TTC549 (cell line): Measurements from ENCODE around the gene IQCF5.
"Not testable (repeated sequence)": the region's sequence is repeated elsewhere in the genome, so short reads cannot be mapped to it uniquely, and the experiment has no call there.

Experiments used
- FAIRE-seq: peaks from 2 replicates; lab custom pipeline; 2012; peaks lifted over from hg19 to GRCh38; lab: Jason Lieb, UNC

Gene IQCF5

DNA sequence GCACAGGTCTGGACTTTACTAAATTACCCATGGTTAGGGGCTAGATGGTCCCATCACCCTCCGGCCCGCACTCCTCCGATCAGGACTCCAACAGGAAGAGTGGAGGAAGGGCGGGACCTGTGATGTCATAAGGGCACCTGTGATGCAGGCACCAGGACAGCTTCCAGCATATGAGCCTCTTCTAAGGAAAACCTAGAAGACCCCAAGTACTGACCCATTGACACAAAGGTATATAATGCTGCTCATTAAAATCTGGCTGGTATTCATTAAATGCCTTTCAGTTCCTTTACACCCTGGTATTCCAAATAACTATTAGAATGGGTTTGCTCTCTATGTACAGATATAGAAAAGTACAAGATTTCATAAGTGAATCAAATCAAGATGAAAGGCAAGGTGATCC lies at the start of gene IQCF5:
Gene IQCF5, minus strand, starts transcription at position 101 of the 400 bp plus-strand sequence. Its CDS starts 70 bp downstream, at position 31.
- no peak for FAIRE-seq

DNA sequence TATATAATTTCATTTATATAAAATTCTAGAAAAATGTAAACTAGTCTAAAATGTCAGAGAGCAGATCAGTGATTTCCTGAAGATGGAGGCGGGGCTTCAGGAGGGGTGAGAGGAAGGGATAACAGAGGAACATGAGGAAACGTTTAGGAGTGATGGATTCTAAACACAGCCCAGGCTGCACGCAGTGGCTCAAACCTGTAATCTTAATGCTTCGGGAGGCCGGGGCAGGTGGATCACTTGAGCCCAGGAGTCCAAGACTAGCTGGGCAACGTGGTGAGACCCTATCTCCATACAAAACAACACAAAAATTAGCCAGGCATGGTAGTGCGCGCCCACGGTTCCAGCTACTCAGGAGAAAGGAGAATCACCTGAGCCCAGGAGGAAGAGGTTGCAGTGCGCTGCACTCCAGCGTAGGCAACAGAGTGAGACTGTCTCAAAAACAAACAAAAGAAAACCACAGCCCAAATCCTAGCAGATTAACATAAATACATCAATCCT lies 45.7 kb upstream of the IQCF5 start:
- no peak for FAIRE-seq

DNA sequence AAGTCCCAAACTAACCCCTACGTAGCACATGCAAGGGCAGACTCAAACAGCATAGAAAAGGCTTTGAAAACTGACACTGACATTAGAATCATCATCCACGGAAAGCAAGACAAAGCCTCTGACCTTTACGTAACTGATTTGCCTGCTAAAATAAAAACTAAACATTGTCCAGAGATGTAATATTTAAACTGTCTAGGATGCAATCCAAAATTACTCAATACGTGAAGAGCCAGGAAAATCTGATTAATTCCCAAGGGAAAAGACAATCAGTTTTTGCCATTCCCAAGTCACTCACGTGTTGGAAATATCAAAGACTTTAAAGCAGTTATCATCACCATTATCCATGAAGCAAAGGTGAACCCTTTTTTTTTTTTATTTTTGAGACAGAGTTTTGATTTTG lies 41.0 kb upstream of the IQCF5 start:
- FAIRE-seq: no peak

DNA sequence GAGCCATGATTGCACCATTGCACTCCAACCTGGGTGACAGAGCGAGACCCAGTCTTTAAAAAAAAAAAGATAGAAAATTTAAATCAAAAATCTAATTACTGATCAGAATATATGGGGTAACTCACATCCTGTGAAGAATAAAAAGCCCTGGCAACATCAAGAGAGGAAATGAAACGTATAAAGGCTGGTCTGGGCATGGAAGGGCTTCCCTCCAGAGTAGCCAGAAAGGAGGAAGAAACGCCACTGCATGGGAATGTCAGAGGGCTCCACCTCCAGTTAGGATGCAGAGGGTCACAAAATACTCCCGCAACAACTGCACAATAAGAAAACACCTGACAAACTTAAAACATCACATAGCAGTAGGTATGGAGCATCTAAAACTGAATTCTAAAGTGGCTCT lies 32.6 kb upstream of the IQCF5 start:
- FAIRE-seq: no peak

DNA sequence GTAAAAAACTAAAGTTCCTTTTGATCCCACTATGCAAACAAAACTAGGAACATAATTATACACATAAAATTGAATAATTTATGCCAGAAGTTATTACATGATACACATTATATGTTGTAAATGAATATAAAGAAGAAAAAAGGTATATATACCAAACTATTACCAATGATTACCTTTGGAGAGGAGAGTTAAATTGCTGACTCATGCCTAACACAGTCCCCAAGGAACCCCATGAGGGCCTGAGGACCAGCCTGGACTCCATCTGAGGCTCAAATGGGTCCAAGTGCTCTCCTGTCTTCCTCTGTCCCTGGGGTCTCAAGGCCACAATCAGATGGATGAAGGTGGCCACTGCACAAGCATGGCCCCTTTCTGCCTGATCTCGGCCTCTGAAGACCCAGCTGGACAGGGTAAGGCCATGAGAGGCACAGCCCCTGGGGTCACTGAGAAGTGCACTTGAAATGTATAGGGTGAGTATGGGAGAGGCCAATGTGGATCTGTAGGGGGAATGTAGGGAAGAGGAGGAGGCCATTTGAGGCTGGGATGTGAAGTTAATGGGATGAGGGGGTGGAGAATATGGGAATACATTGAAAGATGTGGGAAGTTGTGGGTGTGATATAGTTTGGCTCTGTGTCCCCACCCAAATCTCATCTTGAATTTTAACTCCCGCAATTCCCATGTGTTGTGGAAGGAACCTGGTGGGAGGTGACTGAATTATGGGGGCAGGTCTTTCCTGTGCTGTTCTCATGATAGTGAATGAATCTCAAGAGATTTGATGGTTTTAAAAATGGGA lies 28.8 kb upstream of the IQCF5 start:
- FAIRE-seq: no peak

DNA sequence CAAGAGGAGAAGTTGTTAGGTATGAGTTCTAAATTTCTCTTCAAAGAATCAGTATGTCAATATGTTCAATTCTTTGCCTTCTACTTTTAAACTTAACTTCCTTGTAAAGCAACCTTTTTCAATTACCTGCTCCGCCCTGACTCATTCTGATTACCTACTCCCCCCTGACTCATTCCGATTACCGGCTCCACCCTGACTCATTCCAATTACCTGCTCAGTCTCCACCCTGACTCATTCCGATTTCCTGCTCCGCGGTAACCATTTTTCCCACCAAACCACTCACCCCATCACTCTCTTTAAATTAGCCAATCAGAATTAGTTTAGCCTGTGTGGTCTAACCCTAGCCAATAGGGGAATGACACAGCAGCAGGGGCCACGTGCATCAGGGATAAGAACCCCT lies 27.0 kb upstream of the IQCF5 start:
- FAIRE-seq: not testable (repeated sequence)

DNA sequence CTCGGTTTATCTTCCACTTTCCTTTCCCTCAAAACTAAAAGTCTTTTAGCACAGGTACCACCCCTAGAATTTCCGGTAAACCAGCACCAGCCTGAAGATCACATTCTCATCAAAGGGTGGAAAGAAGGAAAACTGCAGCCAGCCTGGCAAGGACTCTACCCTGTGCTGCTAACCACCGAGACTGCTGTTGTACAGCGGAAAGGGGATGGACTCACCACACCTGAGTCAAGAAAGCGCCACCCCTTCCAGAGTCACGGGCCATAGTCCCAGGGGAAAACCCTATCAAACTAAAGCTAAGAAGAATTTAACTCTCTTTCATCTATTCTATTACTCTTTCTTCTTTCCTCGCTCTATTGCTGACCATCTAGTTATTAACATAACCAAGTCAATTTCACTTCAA lies 24.6 kb upstream of the IQCF5 start:
- not testable (repeated sequence) for FAIRE-seq

DNA sequence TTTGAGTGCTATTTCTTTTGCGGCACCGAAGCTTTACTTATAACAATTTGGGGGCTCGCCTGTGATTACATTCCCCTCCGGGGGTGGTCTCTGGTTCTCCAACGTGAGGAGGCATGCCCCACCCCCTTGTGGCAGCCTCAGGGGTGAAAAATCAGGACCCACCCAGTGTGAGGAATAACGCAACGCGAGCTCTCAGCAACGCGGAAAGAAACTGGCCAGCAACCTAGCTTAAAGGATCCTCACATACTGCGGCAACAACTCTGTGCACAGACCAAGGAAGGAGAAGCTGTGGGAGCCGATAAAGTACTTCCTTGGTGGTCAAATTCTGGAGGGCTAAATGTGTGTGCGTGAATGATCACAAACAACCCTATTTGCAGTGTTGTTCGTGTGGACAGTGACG lies 22.0 kb upstream of the IQCF5 start:
- no peak for FAIRE-seq

DNA sequence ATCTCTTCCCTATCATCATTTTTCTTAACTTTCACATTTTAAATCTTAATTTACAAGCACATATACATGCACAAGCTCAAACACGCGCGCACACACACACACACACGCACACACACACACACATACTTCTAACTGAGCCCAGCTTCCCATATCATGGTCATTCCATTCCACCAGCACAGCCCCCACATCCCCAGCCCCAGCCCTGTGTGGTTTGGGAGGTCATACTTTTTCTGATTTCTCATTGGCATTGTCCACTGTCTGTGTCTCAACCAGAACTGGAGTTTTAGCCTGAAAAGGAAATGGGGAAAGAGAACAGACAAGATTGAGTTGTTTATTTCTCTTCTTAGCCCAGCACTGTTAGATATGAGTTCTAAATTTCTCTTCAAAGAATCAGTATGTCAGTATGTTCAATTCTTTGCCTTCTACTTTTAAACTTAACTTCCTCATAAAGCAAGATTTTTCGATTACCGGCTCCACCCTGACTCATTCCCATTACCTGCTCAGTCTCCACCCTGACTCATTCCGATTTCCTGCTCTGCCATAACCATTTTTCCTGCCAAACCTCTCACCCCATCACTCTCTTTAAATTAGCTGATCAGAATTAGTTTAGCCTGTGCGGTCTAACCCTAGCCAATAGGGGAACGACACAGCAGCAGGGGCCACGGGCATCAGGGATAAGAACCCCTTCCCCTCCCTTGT lies 21.4 kb upstream of the IQCF5 start:
- FAIRE-seq: no peak

DNA sequence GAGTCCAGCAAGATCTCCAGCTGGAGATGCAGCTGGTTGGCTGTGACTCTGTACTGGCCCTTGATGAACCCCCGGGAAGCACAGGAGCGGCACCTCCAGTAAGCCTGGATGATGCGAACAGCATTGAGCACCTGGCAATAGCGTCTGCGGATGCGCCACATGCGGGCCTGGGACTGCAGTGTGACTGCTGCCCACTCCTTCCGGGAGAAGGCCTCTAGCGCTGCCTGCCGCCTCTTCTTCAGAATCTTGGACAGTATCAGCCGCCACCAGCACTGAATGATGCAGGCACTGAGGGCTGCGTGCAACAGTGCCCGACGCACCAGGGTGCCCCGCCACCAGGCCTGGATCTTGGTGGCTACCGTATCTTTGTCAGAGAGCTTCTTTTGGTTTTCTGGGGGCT lies 19.5 kb upstream of the IQCF5 start:
- no peak for FAIRE-seq

DNA sequence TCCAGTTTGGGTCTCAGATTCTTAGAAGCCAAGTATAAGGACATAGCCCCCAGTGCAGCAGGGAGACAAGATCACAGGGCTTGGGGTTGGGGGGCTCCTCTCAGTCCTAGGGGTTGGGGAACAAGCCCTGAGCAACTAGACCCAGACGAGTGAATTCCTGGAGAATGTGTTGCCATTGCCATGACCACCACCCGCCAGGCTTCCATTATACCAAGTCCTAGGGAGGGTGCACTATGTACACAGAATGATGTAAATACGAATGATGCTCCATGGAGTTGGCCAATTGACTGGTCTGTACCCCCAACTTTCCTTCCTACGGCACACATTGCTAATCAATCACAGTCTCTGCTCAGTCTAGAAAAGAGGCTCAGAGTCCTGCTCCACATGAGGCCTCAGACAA lies 19.0 kb upstream of the IQCF5 start:
- no peak for FAIRE-seq

DNA sequence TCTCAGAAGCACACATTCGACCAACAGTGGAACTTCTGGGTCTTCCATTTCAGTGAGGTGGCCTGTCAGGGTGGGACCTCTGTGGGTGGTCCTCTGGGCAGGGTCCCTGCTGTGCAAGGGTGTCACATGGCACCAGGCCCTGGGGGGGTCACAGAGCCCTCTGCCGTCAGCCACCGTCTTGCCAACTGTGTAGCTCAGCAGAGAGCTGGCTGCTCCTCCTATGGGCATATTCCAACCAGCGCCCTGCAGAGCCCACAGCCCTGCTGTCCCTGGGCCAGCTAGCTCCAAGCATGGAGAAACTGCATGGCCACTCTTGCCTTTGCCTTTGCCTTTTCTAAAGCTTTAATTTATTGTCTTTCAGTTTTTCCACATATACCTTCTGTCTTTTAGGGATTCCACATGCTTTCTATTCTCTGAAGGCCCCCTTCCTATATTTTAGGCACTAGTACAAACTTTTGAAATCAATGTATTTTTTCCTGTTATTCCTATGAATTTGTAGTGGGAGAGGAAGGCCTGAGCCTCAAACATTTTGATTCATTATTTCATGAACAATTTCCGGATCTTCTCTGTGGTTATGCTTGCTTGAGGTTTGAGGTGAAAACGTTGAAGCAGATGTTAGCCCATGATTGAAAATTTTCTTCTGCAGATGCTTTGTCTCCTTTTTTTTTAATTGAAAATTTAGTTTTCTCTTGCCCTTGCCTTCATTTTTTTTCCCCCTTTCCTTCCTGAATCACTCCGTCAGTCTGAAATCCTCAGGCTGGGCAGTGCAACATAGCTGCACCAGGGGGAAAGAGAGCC lies 16.0 kb upstream of the IQCF5 start:
- FAIRE-seq: no peak

DNA sequence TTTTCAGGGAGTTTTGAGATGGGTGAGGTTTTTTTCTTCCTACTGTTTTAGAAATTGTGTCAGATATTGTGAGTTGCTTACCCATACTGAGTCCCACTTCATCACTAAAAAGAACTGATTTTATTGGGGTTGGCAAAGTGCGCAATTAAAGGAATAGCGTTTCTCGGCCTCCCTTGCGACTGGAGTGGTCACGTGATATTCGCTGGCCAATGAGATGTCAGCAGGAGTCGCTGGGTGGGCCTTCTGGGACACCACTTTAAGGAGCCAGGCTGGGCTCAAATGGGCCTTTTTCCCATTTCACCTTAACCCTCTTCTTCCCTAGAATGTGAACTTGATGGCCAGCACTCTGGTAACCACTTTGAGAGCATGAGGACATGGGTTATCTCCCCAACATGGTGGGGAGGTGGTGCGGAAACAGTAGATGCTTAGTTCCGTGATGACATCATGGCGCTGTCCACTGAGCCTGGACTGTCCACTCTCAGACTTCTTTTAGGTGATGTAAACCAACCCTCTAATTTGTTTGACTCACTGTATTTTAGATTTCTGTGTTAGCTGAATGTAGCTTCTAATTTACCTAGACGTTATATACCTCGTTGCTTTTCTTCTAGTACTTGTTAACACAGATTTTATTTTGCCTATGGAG lies 13.2 kb upstream of the IQCF5 start:
- no peak for FAIRE-seq

DNA sequence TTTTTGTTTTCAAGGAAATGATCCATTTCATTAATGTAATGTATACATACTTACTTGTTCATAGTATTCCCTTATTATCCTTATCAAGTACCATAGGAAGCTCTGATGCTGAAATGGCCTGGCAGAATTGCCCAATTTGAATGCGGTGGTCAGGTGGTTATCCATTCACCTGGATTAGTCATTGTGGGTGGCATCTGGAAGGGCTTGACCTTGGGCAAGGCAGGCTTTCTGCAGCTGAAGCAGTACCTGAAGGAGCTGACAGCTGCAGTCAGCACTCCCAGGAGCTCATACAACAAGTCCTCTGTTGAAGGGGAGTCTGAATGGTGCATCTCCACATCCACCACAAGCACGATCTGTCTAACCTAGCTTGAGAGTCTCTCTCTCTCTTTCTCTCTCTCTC lies 12.2 kb upstream of the IQCF5 start:
- no peak for FAIRE-seq

DNA sequence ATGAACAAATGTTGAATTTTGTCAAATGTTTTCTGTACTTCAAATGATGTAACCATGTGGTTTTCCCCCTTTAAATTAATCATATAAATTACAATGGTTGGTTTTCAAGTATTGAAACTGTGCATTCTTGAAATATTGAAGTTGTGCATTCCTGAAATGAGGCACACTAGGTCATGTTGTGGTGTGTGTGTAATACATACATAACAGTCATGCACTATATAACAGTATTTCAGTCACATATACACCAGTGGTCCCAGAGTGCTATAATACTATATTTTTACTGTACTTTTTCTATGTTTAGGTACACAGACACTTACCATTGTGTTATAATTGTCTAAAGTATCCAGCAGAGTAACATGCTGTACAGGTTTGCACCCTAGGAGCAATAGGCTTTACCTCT lies 11.0 kb upstream of the IQCF5 start:
- FAIRE-seq: no peak

DNA sequence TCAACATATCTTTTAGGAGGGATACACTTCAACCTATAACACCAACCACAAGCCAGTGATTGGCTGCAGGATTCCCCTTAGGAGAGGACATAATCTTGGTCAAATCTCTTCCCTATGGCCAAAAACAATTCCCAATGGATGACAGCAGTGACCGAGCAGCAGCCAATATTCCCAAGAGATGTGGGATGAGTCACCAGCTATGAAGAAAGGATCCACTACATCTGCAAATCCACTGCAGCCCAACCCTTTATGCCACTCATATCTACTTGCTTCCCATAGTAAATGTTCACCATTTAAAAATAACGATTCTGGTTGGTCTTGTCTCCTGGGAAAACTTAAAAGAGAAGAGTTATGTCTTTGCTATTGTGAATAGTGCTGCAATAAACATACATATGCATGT lies 4.5 kb upstream of the IQCF5 start:
- FAIRE-seq: no peak

DNA sequence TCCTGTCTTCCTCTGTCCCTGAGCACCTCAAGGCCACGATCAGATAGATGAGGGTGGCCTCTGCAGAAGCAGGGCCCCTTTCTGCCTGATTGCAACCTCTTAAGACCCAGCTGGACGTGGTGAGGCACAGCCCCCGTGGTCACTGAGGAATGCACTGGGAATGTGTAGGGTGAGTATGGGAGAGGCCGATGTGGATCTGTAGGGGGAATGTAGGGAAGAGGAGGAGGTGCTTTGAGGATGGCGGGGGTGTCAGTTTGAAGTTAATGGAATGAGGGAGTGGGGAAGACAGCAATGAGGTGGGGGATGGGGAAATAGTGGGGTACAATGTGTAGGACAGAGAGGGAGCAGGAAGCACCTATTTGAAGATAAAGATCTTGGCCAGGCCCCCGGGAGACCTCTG lies 785 bp upstream of the IQCF5 start:
- no peak for FAIRE-seq

DNA sequence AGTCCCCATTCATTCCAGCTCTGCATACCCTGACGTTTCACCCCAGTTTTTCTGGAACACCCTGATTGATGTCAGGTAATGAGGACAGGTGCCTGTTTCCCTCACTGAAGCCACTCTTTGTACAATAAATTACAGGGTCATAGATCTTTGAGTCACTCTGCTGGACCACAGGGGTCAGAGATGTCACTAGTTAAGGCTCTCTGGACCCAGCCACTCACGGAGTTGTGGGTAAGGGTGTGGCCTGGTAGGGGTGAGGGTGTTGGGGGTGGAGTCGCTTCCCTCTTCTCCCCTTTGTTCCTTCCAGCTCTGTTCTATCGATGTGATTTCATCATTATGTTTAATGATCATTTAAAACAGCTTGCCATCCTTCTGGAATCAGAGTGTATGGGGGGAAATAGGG lies 512 bp downstream of the IQCF5 start:
- no peak for FAIRE-seq

DNA sequence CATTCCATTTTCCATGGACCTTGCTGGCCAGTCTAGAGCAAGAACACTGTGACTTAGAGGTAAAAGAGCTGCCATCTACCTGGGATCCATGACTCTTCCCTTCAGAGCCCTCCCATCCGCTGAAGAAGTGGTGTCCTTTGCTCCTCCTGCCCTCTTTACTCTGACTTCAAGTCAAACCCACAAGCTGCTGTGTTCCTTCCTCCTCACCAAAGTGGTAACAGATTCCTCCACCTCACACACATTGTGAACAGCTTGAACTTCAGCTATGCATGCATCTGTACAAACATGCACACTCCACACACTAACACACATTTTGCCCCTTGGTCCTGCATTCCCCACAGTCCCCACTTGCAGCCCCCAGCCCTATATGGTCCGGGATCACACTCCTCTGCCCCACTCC lies 990 bp downstream of the IQCF5 start:
- no peak for FAIRE-seq

DNA sequence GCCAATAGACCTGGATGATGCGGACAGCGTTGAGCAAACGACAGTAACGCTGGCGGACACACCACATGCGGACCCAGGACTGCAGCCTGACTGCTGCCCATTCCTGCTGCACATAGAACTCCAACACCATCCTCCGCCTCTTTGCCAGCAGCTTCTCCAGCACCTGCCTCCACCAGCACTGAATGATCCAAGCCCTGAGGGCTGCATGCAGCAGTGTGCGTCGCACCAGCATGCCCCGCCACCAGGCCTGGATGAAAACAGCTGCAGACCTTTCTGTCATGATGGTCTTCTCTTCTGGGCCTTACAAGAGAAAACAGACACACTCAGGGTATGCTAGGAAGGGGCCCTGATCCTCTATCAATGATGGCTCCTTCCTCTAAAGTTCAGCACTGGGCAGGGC lies 1.5 kb downstream of the IQCF5 start:
- no peak for FAIRE-seq

DNA sequence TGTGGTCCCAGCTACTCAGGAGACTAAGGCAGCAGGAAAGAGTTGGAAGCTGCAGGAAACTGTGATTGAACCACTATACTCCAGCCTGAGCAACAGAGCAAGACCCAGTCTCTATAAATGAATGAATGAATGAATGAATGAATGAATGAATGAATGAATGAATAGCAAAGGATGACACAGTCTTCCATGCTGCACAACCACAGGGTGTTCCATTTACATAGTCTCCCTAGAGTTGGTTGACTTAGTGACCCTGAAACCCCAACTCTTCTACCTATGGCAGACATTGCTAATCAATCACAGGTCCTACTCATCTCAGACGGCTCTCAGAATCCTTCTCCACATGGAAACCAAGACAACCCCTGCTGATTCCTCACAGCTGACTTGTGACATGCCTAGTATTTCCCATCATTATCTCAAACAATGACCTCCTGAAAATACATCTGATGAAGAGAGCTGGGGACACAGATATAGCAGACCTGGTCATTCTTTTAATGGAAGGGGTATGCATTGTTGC lies 2.1 kb downstream of the IQCF5 start:
- FAIRE-seq: no peak

DNA sequence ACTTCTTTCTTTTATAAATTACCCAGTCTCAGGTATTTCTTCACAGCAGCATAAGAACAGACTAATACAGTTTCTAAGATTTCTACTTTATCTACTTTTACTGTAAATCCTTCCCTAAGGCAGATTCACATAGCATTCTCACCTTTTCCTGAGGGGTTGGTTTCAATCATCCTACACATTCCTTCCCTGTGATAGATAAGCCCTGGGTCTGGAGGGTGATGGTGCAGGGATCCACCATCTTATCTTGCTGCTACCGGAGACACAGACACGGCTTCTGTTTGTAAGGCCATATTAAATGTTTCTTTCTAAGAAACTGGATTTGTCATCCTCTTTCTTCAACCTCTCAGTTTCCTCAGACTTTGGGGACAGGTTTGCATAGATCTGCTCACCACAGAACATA lies 6.1 kb downstream of the IQCF5 start:
- FAIRE-seq: no peak
